ENCODE data around the gene FOXP4.

DNA sequence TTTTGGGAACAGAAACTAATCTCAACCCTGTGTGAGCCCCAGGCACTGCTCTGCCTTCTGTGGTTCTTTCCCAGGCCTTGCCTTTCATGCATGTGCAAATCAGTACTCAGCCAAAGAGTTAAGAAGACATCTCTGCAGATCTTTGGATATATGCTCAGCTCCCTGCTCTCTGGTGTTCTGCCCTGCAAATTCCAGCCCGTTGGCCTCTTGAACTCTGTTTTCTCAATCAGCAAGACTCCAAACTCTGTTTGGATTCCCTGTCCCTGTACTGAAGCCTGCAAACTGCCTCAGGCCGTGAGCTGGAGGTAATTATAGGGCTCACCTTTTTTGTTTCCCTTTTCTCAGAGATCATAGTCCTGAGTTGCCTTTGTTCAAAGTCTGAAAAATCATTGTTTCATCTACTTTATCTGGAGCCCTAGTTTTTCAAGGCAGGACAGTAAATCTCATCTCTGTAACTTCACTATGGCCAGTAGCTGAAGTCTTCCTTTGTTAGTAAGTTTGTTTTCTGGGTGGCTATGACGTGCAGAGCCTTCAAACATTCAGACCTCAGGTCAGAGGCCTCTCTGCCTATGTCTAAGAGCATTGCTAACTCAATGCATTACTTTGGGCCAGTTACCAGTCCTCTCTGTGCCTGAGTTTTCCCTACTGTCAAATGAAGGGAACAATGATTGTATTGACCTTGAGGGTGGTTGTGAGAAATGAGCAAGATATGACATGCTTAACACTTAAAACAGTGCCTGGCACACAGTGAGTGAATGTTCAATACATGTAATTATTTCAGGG lies 76.2 kb downstream of the FOXP4 start:
- no peak for TF ChIP-seq POLR2A (IDR thresholded peaks at IDR 0.05)
- TF ChIP-seq, protein P1, sequence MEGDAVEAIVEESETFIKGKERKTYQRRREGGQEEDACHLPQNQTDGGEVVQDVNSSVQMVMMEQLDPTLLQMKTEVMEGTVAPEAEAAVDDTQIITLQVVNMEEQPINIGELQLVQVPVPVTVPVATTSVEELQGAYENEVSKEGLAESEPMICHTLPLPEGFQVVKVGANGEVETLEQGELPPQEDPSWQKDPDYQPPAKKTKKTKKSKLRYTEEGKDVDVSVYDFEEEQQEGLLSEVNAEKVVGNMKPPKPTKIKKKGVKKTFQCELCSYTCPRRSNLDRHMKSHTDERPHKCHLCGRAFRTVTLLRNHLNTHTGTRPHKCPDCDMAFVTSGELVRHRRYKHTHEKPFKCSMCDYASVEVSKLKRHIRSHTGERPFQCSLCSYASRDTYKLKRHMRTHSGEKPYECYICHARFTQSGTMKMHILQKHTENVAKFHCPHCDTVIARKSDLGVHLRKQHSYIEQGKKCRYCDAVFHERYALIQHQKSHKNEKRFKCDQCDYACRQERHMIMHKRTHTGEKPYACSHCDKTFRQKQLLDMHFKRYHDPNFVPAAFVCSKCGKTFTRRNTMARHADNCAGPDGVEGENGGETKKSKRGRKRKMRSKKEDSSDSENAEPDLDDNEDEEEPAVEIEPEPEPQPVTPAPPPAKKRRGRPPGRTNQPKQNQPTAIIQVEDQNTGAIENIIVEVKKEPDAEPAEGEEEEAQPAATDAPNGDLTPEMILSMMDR (IDR thresholded peaks at IDR 0.05) = no peak

All from thyroid gland (tissue), 4 donors.